GM13977 (cell line): ENCODE results near the gene SEMA4D.
A peak's percentile ranks its signal among the peaks of the same experiment; 100 is the strongest.

ENCODE experiments used
- DNase-seq: peaks from one replicate; pipeline ENCODE4 v3.0.0; 2012; ENCODE audit warnings: low spot score
- CTCF ChIP-seq: IDR thresholded peaks from 2 replicates; pipeline ENCODE4 v1.5.1; 2012; ENCODE audit warnings: mild to moderate bottlenecking, control low read depth; ENCODE audit not compliant: insufficient read depth; ENCODE audit errors: extremely low read depth, missing control alignments
- in situ Hi-C: fragments of 300-500 bp; cut with MboI; formaldehyde crosslinking; loops from one replicate; pipeline ENCODE4 v1.12.0; 2022; ENCODE audit warnings: low sequenced_read_pairs, low pct_unique_long_range_greater_than_20kb, mixed read lengths, inconsistent platforms; ENCODE audit not compliant: unreplicated experiment

Gene SEMA4D

DNA sequence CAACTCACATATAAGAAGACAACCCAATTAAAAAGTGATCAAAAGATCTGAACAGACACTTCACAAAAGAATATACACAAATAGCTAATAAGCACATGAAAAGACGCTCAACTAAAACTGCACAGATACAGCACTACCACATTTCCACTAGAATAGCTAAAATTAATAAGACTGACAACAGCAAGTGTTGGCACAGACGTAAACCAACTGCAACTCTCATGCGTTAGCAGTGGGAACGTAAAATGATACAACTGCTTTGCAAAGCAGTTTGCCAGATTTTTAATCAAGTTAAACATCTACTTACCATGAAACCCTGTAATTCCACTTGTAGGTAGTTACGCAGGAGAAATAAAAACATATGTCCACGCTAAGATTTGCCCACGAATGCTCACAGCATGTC is 9.0 kb downstream of the SEMA4D start:
- in situ Hi-C loops, result no loop called here
- DNase-seq, result no peak
- TF ChIP-seq CTCF, result no peak

DNA sequence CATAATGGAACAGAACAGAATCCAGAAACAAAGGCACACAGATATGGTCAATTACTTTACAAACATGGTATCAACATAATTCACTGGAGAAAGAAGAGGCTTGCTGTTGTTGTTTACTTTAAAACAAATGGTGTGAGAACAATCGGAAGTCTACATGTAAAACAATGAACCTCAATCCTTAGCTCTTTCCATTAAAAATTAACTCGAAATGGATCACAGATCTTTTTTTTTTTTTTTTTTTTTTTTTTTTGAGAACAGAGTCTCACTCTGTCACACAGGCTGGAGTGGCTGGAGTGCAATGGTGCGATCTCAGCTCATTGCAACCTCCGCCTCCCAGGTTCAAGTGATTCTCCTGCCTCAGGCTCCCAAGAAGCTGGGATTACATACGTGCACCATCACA is 9.8 kb downstream of the SEMA4D start:
- no peak for TF ChIP-seq CTCF
- no peak for DNase-seq
- in situ Hi-C loops, result no loop called here

DNA sequence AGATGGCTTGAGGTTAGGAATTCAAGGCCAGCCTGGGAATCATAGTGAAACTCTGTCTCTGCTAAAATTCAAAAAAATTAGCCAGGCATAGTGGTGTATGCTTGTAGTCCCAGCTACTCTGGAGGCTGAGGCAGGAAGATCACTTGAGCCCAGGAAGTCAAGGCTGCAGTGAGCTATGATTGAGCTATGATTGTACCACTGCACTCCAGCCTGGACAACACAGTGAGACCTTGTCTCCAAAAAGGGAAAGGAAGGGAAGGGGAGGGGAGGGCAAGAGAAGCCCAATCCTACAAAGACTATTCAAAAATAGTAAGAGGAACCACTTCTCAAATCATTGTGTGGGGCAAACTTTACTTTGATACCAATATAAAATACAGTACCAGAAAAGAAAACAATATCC is 11.2 kb downstream of the SEMA4D start:
- in situ Hi-C loops, result no loop called here
- TF ChIP-seq CTCF, result no peak
- DNase-seq, result no peak

- no peak for TF ChIP-seq CTCF
- in situ Hi-C loops, result no loop called here
- peak; percentile 72 for DNase-seq
Measured at GRCh38 chr9:89484475-89485404, 13.2 kb downstream of the SEMA4D start.

- DNase-seq, result peak; percentile 86
- TF ChIP-seq CTCF, result no peak
- in situ Hi-C loops, result no loop called here
Measured at GRCh38 chr9:89483592-89484474, 14.1 kb downstream of the SEMA4D start.

GRCh38 chr9:89482901-89483361 is 15.0 kb downstream of the SEMA4D start:
- TF ChIP-seq CTCF, result no peak
- in situ Hi-C loops, result no loop called here
- no peak for DNase-seq
